ENCODE measurements around the gene TTC9C. TPM values are rescaled to one million over a fixed set of nuclear protein-coding genes. Genes with fewer than 3 reads are reported as not detected.

The TTC9C gene
- total and polyA plus RNA-seq, 2 of the 8 experiments (the other 6 are each of a cell fraction or from before 2014, with no cell fraction given) = 25.4 to 34.1 TPM

- Histone ChIP-seq H3K36me3 (ENCODE audit: control insufficient read depth in 2 of 4, insufficient read depth in 4 of 4, low read length in 3 of 4) (peaks cover 26 to 67% (median 46%) of the 10 kb centered on the region in 4 experiments), H2BK120ac (replicated peaks; ENCODE audit: low read depth, low read length) (no peak overlapping the region), H2BK20ac (ENCODE audit: low read length) (no peak overlapping the region), H4K5ac (ENCODE audit: insufficient read length, low read depth, low read length) (no peak overlapping the region), H3K4me3 (ENCODE audit: extremely low read depth in 1 of 4, insufficient read depth in 2 of 4, low read depth in 3 of 4, low read length in 4 of 4) (no peak overlapping the region), H4K20me1 (replicated peaks in 1 of 2; ENCODE audit: control insufficient read depth in 1 of 2, insufficient read depth in 2 of 2, low read length in 2 of 2) (peaks cover 0 to 3% of the 10 kb centered on the region in 2 experiments), H3K9ac (replicated peaks in 1 of 4; ENCODE audit: extremely low read depth in 1 of 4, low read depth in 3 of 4, low read length in 3 of 4) (no peak overlapping the region), H3K4me1 (replicated peaks in 1 of 4; ENCODE audit: control insufficient read depth in 3 of 4, insufficient read depth in 4 of 4, low read length in 3 of 4) (peaks cover 7 to 36% (median 16%) of the 10 kb centered on the region in 4 experiments), H3K79me2 (ENCODE audit: control insufficient read depth in 1 of 2, insufficient read depth in 2 of 2, low read length in 2 of 2) (peaks cover 0 to 11% of the 10 kb centered on the region in 2 experiments; a peak in 2 of 4 replicates), H3K27ac (ENCODE audit: low read depth, low read length) (no peak overlapping the region), H4K91ac (replicated peaks; ENCODE audit: insufficient read length, low read length) (no peak overlapping the region), H3K23ac (ENCODE audit: insufficient read length) (no peak overlapping the region), H2AFZ (ENCODE audit: low read length) (no peak overlapping the region), H3K9me3 (ENCODE audit: insufficient read depth in 2 of 2, low read depth in 1 of 2, low read length in 1 of 2) (no peaks in the 10 kb centered on the region), H3K4ac (replicated peaks; ENCODE audit: insufficient read length, low read depth, low read length) (no peak overlapping the region), H2AK5ac (ENCODE audit: low read depth, low read length) (no peak overlapping the region), H3K14ac (ENCODE audit: insufficient read length) (no peak overlapping the region), H3K27me3 (replicated peaks in 1 of 4; ENCODE audit: control insufficient read depth in 3 of 4, extremely low read depth in 1 of 4, insufficient read depth in 3 of 4, low read length in 3 of 4) (no peaks in the 10 kb centered on the region; a peak in 1 of 7 replicates), H2BK5ac (ENCODE audit: low read depth, low read length) (no peak overlapping the region), H2BK12ac (ENCODE audit: low read depth, low read length) (no peak overlapping the region), H3K4me2 (ENCODE audit: insufficient read depth in 1 of 2, low read depth in 2 of 2, low read length in 2 of 2) (no peak overlapping the region), H4K8ac (ENCODE audit: extremely low read depth, insufficient read depth, low read length) (no peak overlapping the region), H2BK15ac (ENCODE audit: low read length) (no peak overlapping the region), H3K23me2 (ENCODE audit: low read depth, low read length) (peaks cover 8% of the 10 kb centered on the region), H3K79me1 (ENCODE audit: low read depth, low read length) (no peaks in the 10 kb centered on the region; the same call in 1 of the 2 replicates), H3K18ac (ENCODE audit: extremely low read depth, low read length) (no peak overlapping the region), H3K56ac (replicated peaks; ENCODE audit: insufficient read length, low read depth, low read length) (no peak overlapping the region)
- DNase-seq (ENCODE audit: low read depth in 1 of 2, low spot score in 2 of 2) (no peak), FAIRE-seq (no peak)
- POLR2A ChIA-PET (ENCODE audit: partially characterized antibody) = interaction anchor here (1.0 to 61.4 kb wide), 5 partner anchors 11 to 58 kb away, joined by 3 to 2041 read pairs (median 5); partner anchors contain the start of genes C11orf98, CSKMT, GANAB and HNRNPUL2
- TF ChIP-seq MAX (IDR thresholded peaks at IDR 0.05) = no peak
- WGBS, 2 experiments (ENCODE audit: extremely low coverage in 1 of 2, insufficient coverage in 1 of 2, insufficient read length in 1 of 2, insufficient replicate concordance in 2 of 2, low coverage in 1 of 2, low lambda C conversion rate in 2 of 2, missing lambda C conversion rate in 1 of 2) = 92% methylated on average over 6 of the region's 6 CpGs; no CpG with 5 or more reads in 1 of the 2 experiments
- CTCF ChIA-PET (ENCODE audit: partially characterized antibody) = interaction anchor here (0.6 to 4.0 kb wide), 3 partner anchors 11 to 57 kb away, joined by 3 to 26 read pairs (median 4); partner anchors contain the start of gene TAF6L
These were observed 15.9 kb upstream of the TTC9C start for GRCh38 chr11:62712276-62712812.

Data from H1 (cell line).